ENCODE results near the gene SH3RF3. TPM values are rescaled to one million over a fixed set of nuclear protein-coding genes. Genes with fewer than 3 reads are reported as not detected.

SH3RF3 gene
- total RNA-seq, 6 donors from 2014 or later: 4.1 to 21.0 (median 8.0) TPM

GRCh38 chr2:109134741-109135358 is 5.8 kb downstream of the SH3RF3 start:
- WGBS, 2 donors: 84 to 89% methylated on average over 6 to 8 of the region's 8 CpGs
- peaks cover 0 to 5% (median under 1%) of the 10 kb centered on the region in 4 donors for H3K27me3 ChIP-seq

GRCh38 chr2:109135359-109136197 is 6.6 kb downstream of the SH3RF3 start:
- Histone ChIP-seq H3K27me3 (no peaks in the 10 kb centered on the region), H3K4me1 (peaks cover 0 to 12% (median 4%) of the 10 kb centered on the region in 4 donors), H3K27ac (no peak overlapping the region), H3K4me3 (no peak overlapping the region), H3K9me3 (no peaks in the 10 kb centered on the region), H3K36me3 (no peaks in the 10 kb centered on the region)
- no peak for DNase-seq
- no peak for ATAC-seq (ENCODE audit: low FRiP score in 2 of 2)
- no peak for TF ChIP-seq CTCF (IDR thresholded peaks at IDR 0.05)
- no peak for TF ChIP-seq POLR2AphosphoS5 (IDR thresholded peaks at IDR 0.05)
- TF ChIP-seq EP300 (IDR thresholded peaks at IDR 0.05): no peak
- no peak for TF ChIP-seq POLR2A (IDR thresholded peaks at IDR 0.05)
- WGBS, 2 donors: 71 to 74% methylated on average over 16 to 17 of the region's 17 CpGs

More at GRCh38 chr2:109134741-109135358, 5.8 kb downstream of the SH3RF3 start:
- H3K27ac ChIP-seq: no peak overlapping the region
- no peak for TF ChIP-seq EP300 (IDR thresholded peaks at IDR 0.05)
- no peak for TF ChIP-seq CTCF (IDR thresholded peaks at IDR 0.05)
- no peak for TF ChIP-seq POLR2A (IDR thresholded peaks at IDR 0.05)
- no peak for TF ChIP-seq POLR2AphosphoS5 (IDR thresholded peaks at IDR 0.05)
- peaks cover 0 to 19% (median 5%) of the 10 kb centered on the region in 4 donors for H3K4me1 ChIP-seq
- DNase-seq (no peak), ATAC-seq (ENCODE audit: low FRiP score in 2 of 2) (no peak)
- H3K9me3 ChIP-seq: no peaks in the 10 kb centered on the region
- H3K4me3 ChIP-seq: no peak overlapping the region
- H3K36me3 ChIP-seq: no peaks in the 10 kb centered on the region

- 66 to 76% methylated on average over 7 of the region's 7 CpGs for WGBS, 2 donors
- no peak overlapping the region for H3K4me3 ChIP-seq
- DNase-seq (no peak), ATAC-seq (ENCODE audit: low FRiP score in 2 of 2) (no peak)
- no peaks in the 10 kb centered on the region for H3K36me3 ChIP-seq
- H3K27me3 ChIP-seq: no peaks in the 10 kb centered on the region
- no peaks in the 10 kb centered on the region for H3K9me3 ChIP-seq
- H3K4me1 ChIP-seq: peaks cover 0 to 4% (median 2%) of the 10 kb centered on the region in 4 donors
- no peak overlapping the region for H3K27ac ChIP-seq
- TF ChIP-seq POLR2A (IDR thresholded peaks at IDR 0.05): no peak
- no peak for TF ChIP-seq POLR2AphosphoS5 (IDR thresholded peaks at IDR 0.05)
Measured at GRCh38 chr2:109136542-109136941, 7.5 kb downstream of the SH3RF3 start.

GRCh38 chr2:109137616-109138015 is 8.6 kb downstream of the SH3RF3 start:
- H3K9me3 ChIP-seq: no peaks in the 10 kb centered on the region
- no peak for DNase-seq
- TF ChIP-seq POLR2A (IDR thresholded peaks at IDR 0.05): no peak
- TF ChIP-seq EP300 (IDR thresholded peaks at IDR 0.05): no peak
- TF ChIP-seq POLR2AphosphoS5 (IDR thresholded peaks at IDR 0.05): no peak
- TF ChIP-seq CTCF (IDR thresholded peaks at IDR 0.05): no peak
- no peaks in the 10 kb centered on the region for H3K36me3 ChIP-seq
- no peak for ATAC-seq (ENCODE audit: low FRiP score in 2 of 2)
- H3K4me3 ChIP-seq: no peak overlapping the region
- 60 to 82% methylated on average over 5 to 6 of the region's 6 CpGs for WGBS, 2 donors
- H3K4me1 ChIP-seq: peaks cover 0 to 3% (median 0%) of the 10 kb centered on the region in 4 donors
- no peak overlapping the region for H3K27ac ChIP-seq
- H3K27me3 ChIP-seq: no peaks in the 10 kb centered on the region

- H3K27me3 ChIP-seq: no peaks in the 10 kb centered on the region
- H3K4me3 ChIP-seq: no peak overlapping the region
- H3K36me3 ChIP-seq: no peaks in the 10 kb centered on the region
- H3K4me1 ChIP-seq: peaks cover 0 to 3% (median 0%) of the 10 kb centered on the region in 4 donors
- DNase-seq: no peak
- TF ChIP-seq POLR2A (IDR thresholded peaks at IDR 0.05): no peak
- TF ChIP-seq POLR2AphosphoS5 (IDR thresholded peaks at IDR 0.05): no peak
- TF ChIP-seq CTCF (IDR thresholded peaks at IDR 0.05): no peak
- no peak for TF ChIP-seq EP300 (IDR thresholded peaks at IDR 0.05)
- ATAC-seq (ENCODE audit: low FRiP score in 2 of 2): no peak
- no peaks in the 10 kb centered on the region for H3K9me3 ChIP-seq
- 44 to 55% methylated on average over 2 of the region's 2 CpGs for WGBS, 2 donors
- no peak overlapping the region for H3K27ac ChIP-seq
Measured at GRCh38 chr2:109138449-109138848, 9.4 kb downstream of the SH3RF3 start.

Data from upper lobe of left lung (tissue), 6 donors.